GM19438 (cell line): ENCODE results near the gene GALM.
"Not testable (repeated sequence)": the region's sequence is repeated elsewhere in the genome, so short reads cannot be mapped to it uniquely, and the experiment has no call there.

Experiments used
- ATAC-seq: cut with Tn5 transposase; IDR thresholded peaks from one replicate; pipeline ENCODE4 v1.9.1; 2021; ENCODE audit warnings: low read depth; ENCODE audit not compliant: unreplicated experiment

GALM gene

DNA sequence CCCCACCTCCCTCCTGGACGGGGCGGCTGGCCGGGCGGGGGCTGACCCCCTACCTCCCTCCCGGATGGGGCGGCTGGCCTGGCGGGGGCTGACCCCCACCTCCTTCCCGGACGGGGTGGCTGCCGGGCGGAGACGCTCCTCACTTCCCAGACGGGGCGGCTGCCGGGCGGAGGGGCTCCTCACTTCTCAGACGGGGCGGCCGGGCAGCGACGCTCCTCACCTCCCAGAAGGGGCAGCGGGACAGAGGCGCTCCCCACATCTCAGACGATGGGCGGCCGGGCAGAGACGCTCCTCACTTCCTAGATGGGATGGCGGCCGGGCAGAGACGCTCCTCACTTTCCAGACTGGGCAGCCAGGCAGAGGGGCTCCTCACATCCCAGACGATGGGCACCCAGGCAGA, 90.0 kb downstream of the GALM start:
- not testable (repeated sequence) for ATAC-seq

DNA sequence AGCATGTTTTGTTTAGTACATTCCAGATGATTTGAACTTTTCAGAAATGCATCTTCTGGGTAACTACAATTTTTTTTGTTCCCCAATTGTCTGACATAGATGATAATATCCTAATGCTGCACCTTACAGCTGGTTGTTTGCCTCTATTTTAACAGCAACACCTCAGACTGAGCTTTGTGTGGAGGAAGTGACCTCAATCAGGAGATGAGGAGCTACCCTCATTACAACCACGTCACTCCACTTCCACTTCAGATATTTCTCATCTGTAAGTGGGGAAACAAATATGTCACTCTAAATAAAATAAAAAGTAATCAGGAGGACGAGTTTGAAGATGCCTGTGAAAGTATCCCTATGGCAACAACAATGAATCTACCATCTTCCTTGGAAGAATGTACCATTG, 97.3 kb downstream of the GALM start:
- no peak for ATAC-seq

DNA sequence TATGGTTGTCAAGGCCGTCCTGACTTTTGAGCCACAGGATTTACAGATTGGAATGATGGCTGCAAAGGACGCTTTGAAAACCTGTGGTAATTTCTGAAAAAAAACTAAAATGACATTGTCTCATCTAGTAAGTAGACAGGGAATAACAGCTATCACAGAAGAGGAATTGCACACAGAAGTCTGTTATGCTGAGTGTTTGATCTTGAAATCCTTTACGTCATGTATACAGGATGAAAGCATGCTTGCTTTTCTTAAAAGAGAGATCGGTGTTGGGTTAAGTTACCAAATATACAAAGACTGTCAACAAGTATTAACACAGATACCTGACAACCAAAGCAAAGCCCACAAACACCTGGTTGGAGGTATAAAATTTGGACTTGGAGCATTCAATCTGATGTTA, 97.8 kb downstream of the GALM start:
- no peak for ATAC-seq

DNA sequence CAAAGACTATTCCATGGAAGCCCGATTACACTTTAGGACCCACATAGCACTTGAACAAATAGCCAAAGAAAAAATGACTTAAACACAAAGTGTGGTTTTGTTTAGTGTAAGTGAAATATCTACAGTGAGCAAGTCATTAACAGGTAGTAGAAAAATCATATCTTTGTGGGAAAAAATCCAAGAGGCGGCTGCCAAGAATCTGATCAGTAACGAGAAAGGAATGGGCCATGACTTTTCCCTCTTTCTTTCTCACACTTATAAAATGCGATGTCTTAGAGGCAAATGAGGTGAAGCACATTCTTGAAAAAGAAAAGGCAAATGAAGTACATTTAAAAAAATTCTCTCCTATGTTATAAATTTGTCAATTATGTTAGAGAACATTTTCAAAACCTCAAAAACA, 99.2 kb downstream of the GALM start:
- no peak for ATAC-seq

DNA sequence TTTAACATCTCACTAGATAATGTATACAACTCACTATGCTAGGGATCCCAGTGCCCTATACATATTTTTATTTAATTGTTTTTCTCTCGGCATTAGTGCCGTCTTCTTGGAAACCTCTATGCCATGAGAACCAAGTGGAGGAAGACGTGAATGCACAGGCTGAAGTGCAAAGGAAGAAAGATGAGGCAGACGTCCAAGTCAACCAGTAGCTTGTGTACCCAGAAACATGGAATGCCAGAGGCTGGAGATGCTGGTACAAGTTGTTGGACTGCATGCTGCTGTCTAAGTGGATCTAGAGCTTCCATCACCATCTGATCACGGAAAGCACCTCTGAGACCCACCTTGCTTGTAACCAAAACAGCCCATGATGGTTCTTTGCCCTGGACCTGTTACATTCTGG, 99.6 kb downstream of the GALM start:
- no peak for ATAC-seq

DNA sequence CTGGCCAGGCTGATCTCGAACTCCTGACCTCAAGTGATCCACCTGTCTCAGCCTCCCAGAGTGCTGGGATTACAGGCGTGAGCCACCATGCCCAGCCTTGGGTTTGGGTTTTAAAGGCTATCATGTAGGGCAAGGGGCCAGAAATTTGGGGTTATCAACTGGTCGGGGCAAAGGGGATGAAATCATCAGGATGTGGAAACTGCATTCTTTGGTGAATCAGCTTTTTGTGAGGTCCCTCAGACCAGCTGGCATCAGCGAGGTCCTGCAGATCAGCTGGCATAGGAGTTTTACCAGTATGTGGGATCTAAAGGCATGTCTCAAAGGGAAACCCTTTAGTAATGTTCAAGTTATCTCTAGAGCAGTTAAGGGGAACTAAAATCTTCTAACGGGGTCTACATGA, 105.7 kb downstream of the GALM start:
- no peak for ATAC-seq

DNA sequence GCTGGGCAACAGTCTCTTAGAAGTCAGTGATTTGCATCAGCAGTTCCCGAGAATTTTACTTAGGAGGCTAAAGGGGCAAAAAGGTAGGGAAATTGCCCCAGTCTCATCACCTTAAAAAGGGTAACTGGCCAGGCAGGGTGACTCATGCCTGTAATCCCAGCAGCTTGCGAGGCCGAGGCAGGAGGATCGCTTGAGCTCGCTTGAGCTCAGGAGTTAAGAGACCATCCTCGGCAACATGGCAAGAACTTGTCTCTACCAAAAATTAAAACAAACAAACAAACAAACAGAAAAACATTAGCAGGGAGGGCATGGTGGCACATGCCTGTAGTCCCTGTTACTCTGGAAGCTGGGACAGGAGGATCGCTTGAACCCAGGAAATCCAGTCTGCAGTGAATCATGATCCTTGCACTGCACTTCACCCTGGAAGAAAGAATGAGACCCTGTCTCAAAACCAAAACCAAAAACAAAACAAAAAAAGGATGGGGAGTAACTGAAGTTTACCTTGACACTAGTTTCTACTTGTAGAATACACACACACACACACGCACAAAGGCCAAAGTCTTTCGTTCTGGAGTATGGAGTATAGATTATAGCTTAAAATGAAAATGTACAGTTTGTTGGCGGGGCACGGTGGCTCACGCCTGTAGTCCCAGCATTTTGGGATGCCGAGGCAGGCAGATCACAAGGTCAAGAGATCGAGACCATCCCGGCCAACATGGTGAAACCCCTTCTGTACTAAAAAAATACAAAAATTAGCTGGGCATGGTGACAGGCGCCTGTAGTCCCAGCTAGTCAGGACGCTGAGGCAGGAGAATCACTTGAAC, 109.4 kb downstream of the GALM start:
- no peak for ATAC-seq

DNA sequence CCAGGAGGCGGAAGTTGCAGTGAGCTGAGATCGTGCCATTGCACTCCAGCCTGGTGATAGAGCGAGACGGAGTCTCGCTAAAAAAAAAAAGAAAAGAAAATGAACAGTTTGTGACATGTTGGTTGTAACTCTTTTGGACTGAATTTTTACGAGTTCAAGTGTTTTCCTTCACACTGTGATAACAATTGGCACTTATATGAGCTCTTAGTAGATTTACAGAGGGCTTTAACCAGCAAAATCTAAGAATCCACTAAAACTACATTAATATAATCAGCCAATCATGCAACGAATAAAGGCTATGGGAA, 110.0 kb downstream of the GALM start:
- no peak for ATAC-seq

DNA sequence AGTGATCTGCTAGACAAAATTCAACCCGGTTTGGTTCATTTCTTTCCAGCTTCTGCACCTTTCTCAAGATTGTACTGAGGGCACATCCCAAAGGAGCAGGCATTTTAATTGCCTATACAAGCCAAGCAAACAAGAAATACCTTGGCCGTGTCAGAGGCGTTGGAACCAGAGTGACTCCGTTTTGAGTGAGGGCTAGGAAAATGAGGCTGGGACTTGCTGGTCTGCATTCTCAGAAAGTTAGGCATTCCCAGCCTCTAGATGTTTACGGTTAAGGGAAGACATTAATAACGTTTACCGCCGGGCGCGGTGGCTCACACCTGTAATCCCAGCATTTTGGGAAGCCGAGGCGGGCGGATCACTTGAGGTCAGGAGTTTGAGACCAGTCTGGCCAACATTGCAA, 110.6 kb downstream of the GALM start:
- no peak for ATAC-seq

DNA sequence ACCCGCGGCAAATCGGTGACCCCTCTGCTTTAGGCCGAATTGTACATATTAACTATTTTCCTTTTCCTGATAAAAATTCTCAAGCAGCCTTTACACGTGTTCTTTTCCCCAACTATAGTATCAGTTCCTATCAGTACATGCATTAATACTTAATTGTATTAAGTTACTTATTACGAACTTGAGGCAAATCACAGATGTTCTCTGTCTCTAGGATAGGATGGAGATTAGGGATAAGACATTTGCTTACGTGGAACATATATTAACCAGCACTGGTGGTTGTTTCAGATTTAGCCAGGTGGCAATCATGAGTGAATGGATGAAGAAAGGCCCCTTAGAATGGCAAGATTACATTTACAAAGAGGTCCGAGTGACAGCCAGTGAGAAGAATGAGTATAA, 112.8 kb downstream of the GALM start:
- no peak for ATAC-seq

DNA sequence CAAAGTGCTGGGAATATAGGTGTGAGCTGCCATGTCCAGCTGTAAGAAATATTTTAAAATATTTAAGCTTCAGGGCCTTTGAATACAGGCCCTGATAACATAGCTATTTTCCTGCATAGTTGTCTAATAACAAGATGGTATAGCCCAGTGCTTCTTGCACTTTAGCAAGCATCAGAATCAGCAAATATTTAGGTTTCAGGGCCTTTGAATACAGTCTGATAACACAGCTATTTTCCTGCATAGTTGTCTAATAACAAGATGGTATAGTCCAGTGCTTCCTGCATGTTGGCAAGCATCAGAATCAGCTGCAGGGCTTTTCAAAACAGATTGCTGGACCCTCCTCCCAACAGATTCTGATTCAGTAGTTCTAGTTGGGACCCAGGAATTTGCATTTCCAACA, 117.7 kb downstream of the GALM start:
- ATAC-seq = no peak
